Measurements from ENCODE around the gene DCHS1.

Gene DCHS1

GRCh38 chr11:6629892-6630631 is 25.5 kb downstream of the DCHS1 start:
- DNase-seq (ENCODE audit: low spot score) (no peak), FAIRE-seq (no peak)

- FAIRE-seq = no peak
- DNase-seq (ENCODE audit: low spot score) = no peak
These were observed 26.1 kb downstream of the DCHS1 start for GRCh38 chr11:6629573-6629891.

GRCh38 chr11:6628526-6628925 is 27.1 kb downstream of the DCHS1 start:
- no peak for DNase-seq (ENCODE audit: low spot score)
- FAIRE-seq = no peak

- FAIRE-seq = no peak
- no peak for DNase-seq (ENCODE audit: low spot score)
These were observed 27.8 kb downstream of the DCHS1 start for GRCh38 chr11:6627762-6628241.

GRCh38 chr11:6626971-6627761 is 28.4 kb downstream of the DCHS1 start:
- FAIRE-seq = no peak

GRCh38 chr11:6625832-6626420 is 29.7 kb downstream of the DCHS1 start:
- FAIRE-seq (no peak), DNase-seq (ENCODE audit: low spot score) (no peak)

More at GRCh38 chr11:6626971-6627761, 28.4 kb downstream of the DCHS1 start:
- no peak for DNase-seq (ENCODE audit: low spot score)

GRCh38 chr11:6625156-6625831 is 30.3 kb downstream of the DCHS1 start:
- no peak for FAIRE-seq
- DNase-seq (ENCODE audit: low spot score) = no peak

GRCh38 chr11:6623391-6624363 is 31.9 kb downstream of the DCHS1 start:
- DNase-seq (ENCODE audit: low spot score) (no peak), FAIRE-seq (no peak)

- DNase-seq (ENCODE audit: low spot score) (no peak), FAIRE-seq (no peak)
These were observed 33.1 kb downstream of the DCHS1 start for GRCh38 chr11:6622261-6623171.

GRCh38 chr11:6621711-6622211 is 33.8 kb downstream of the DCHS1 start:
- no peak for FAIRE-seq

GRCh38 chr11:6620636-6621035 is 35.0 kb downstream of the DCHS1 start:
- FAIRE-seq (no peak), DNase-seq (ENCODE audit: low spot score) (no peak)

More at GRCh38 chr11:6621711-6622211, 33.8 kb downstream of the DCHS1 start:
- DNase-seq (ENCODE audit: low spot score) = no peak

- DNase-seq (ENCODE audit: low spot score) (peak; percentile 97), FAIRE-seq (peak; percentile 79)
These were observed 36.4 kb downstream of the DCHS1 start, which contains the start of gene TPP1 for GRCh38 chr11:6619004-6619745. Gene TPP1, minus strand, starts transcription at chr11:6619422. Its CDS starts 22 bp downstream, at chr11:6619400.

- FAIRE-seq (peak; percentile 5), DNase-seq (ENCODE audit: low spot score) (peak; percentile 29)
These were observed 37.2 kb downstream of the DCHS1 start for GRCh38 chr11:6618117-6619003.

- DNase-seq (ENCODE audit: low spot score) = no peak
- FAIRE-seq = no peak
These were observed 38.3 kb downstream of the DCHS1 start for GRCh38 chr11:6617315-6617781.

GRCh38 chr11:6616596-6617250 is 38.9 kb downstream of the DCHS1 start:
- FAIRE-seq (no peak), DNase-seq (ENCODE audit: low spot score) (no peak)

- DNase-seq (ENCODE audit: low spot score) (no peak), FAIRE-seq (no peak)
These were observed 39.6 kb downstream of the DCHS1 start for GRCh38 chr11:6615882-6616585.
